ENCODE results near the gene SHMT1. TPM values are rescaled to one million over a fixed set of nuclear protein-coding genes. Genes with fewer than 3 reads are reported as not detected.
"Not testable (repeated sequence)": the region's sequence is repeated elsewhere in the genome, so short reads cannot be mapped to it uniquely, and the experiment has no call there.

Gene SHMT1
- total RNA-seq, 4 donors from 2014 or later: 37.8 to 56.0 (median 49.2) TPM

- H3K9me3 ChIP-seq: no peaks in the 10 kb centered on the region
- TF ChIP-seq CTCF (IDR thresholded peaks at IDR 0.05) (no peak), POLR2A (IDR thresholded peaks at IDR 0.05) (peak in 1 of 2 donors; percentile 53), POLR2AphosphoS5 (IDR thresholded peaks at IDR 0.05) (peak; percentile 64 to 97 (median 85))
- H3K4me3 ChIP-seq: peak within 1 kb of the TSS; percentile 84
- H3K36me3 ChIP-seq: peaks cover 23% of the 10 kb centered on the region
- under 1% methylated on average over 77 of the region's 78 CpGs for WGBS
- H3K27me3 ChIP-seq: no peaks in the 10 kb centered on the region
- peak within 1 kb of the TSS; percentile 96 for H3K27ac ChIP-seq
- peak; percentile 99 to 100 for DNase-seq (ENCODE audit: low spot score in 2 of 2)
- H3K4me1 ChIP-seq: peaks cover 71% of the 10 kb centered on the region
Observed at GRCh38 chr17:18314731-18315561, 48.4 kb downstream of the SHMT1 start, which contains the start of the genes SMCR8 and TOP3A. Gene SMCR8, plus strand, starts transcription at chr17:18315293. Its CDS starts 497 bp downstream, at chr17:18315790. Gene TOP3A, minus strand, starts transcription at chr17:18314994. Its CDS starts 216 bp downstream, at chr17:18314778.

- WGBS: under 1% methylated on average over 19 of the region's 39 CpGs
- Histone ChIP-seq H3K27me3 (no peaks in the 10 kb centered on the region), H3K9me3 (no peaks in the 10 kb centered on the region), H3K4me3 (peak overlapping the region; percentile 84), H3K27ac (peak overlapping the region; percentile 96), H3K4me1 (peaks cover 63% of the 10 kb centered on the region), H3K36me3 (peaks cover 19% of the 10 kb centered on the region)
- DNase-seq (ENCODE audit: low spot score in 2 of 2): no peak
- no peak for TF ChIP-seq POLR2AphosphoS5 (IDR thresholded peaks at IDR 0.05)
- no peak for TF ChIP-seq EP300 (IDR thresholded peaks at IDR 0.05)
- no peak for TF ChIP-seq CTCF (IDR thresholded peaks at IDR 0.05)
- TF ChIP-seq POLR2A (IDR thresholded peaks at IDR 0.05): no peak
Observed at GRCh38 chr17:18314059-18314730, 49.2 kb downstream of the SHMT1 start.

- peaks cover 45% of the 10 kb centered on the region for H3K36me3 ChIP-seq
- no peaks in the 10 kb centered on the region for H3K9me3 ChIP-seq
- TF ChIP-seq CTCF (IDR thresholded peaks at IDR 0.05) (no peak), EP300 (IDR thresholded peaks at IDR 0.05) (no peak)
- peaks cover 23% of the 10 kb centered on the region for H3K4me1 ChIP-seq
- H3K4me3 ChIP-seq: no peak overlapping the region
- WGBS: 98% methylated on average over 4 of the region's 4 CpGs
- no peak overlapping the region for H3K27ac ChIP-seq
- no peak for DNase-seq (ENCODE audit: low spot score in 2 of 2)
- no peaks in the 10 kb centered on the region for H3K27me3 ChIP-seq
Observed at GRCh38 chr17:18309202-18309601, 54.1 kb downstream of the SHMT1 start.

GRCh38 chr17:18303206-18303605 lies 60.1 kb downstream of the SHMT1 start:
- peaks cover 91% of the 10 kb centered on the region for H3K36me3 ChIP-seq
- H3K9me3 ChIP-seq; H3K4me3 ChIP-seq; H3K27ac ChIP-seq; DNase-seq (ENCODE audit: low spot score in 2 of 2); H3K27me3 ChIP-seq; H3K4me1 ChIP-seq: not testable (repeated sequence)
- 84% methylated on average over 13 of the region's 13 CpGs for WGBS

GRCh38 chr17:18300725-18301480 lies 62.4 kb downstream of the SHMT1 start:
- Histone ChIP-seq H3K9me3 (no peaks in the 10 kb centered on the region), H3K4me1 (no peaks in the 10 kb centered on the region), H3K4me3 (no peak overlapping the region), H3K27me3 (no peaks in the 10 kb centered on the region), H3K36me3 (peaks cover 78% of the 10 kb centered on the region), H3K27ac (no peak overlapping the region)
- TF ChIP-seq POLR2A (IDR thresholded peaks at IDR 0.05): no peak
- DNase-seq (ENCODE audit: low spot score in 2 of 2): no peak
- WGBS: 74% methylated on average over 8 of the region's 8 CpGs

- no CpG with 5 or more reads among the region's 30 CpGs for WGBS
- peaks cover 70% of the 10 kb centered on the region for H3K36me3 ChIP-seq
Observed at GRCh38 chr17:18298061-18298460, 65.3 kb downstream of the SHMT1 start.

More at GRCh38 chr17:18298061-18298460, 65.3 kb downstream of the SHMT1 start:
- H3K27me3 ChIP-seq; H3K27ac ChIP-seq; H3K9me3 ChIP-seq; H3K4me1 ChIP-seq; H3K4me3 ChIP-seq; DNase-seq (ENCODE audit: low spot score in 2 of 2): not testable (repeated sequence)

All from suprapubic skin (tissue), 4 donors.